Esophagus muscularis mucosa (tissue), 4 donors: ENCODE results near the gene MAP3K19. TPM values are rescaled to one million over a fixed set of nuclear protein-coding genes. Genes with fewer than 3 reads are reported as not detected.

Experiments used
- DNase-seq: peaks from one replicate; pipeline ENCODE4 v3.0.0-alpha.2; 2017; ENCODE audit errors: extremely low spot score
- H3K27ac ChIP-seq, 4 donors: fragments of 200-600 bp; sonication (generic); replicated peaks in 1 of 4; 1 replicate in 3 of 4; 2 replicates in 1 of 4; pipeline ENCODE4 v1.5.1; 2016 to 2019; ENCODE audit warnings: mild to moderate bottlenecking in 1 of 4
- H3K27me3 ChIP-seq, 4 donors: fragments of 200-600 bp; sonication (generic); one replicate each; pipeline versions ENCODE4 v1.5.1 to v1.6.0; 2016 to 2019
- H3K36me3 ChIP-seq, 4 donors: fragments of 200-600 bp; sonication (generic); one replicate each; pipeline ENCODE4 v1.5.1; 2016 to 2019
- H3K4me1 ChIP-seq, 4 donors: fragments of 200-600 bp; sonication (generic); one replicate each; pipeline ENCODE4 v1.5.1; 2016 to 2019
- H3K4me3 ChIP-seq, 4 donors: fragments of 200-600 bp; sonication (generic); 1 replicate in 2 of 4; 2 replicates in 2 of 4; pipeline ENCODE4 v1.5.1; 2016 to 2019; ENCODE audit warnings: mild to moderate bottlenecking in 4 of 4, moderate library complexity in 1 of 4
- H3K9me3 ChIP-seq, 4 donors: fragments of 200-600 bp; sonication (generic); 1 replicate in 3 of 4; 2 replicates in 1 of 4; pipeline ENCODE4 v1.5.1; 2016 to 2019
- EP300 ChIP-seq: sonication (generic); formaldehyde crosslinking; IDR thresholded peaks from one replicate; pipeline ENCODE4 v1.6.1; 2017; ENCODE audit warnings: antibody characterized with exemption
- POLR2A ChIP-seq: fragments of 450-650 bp; IDR thresholded peaks from one replicate; pipeline ENCODE4 v1.6.1; 2017; ENCODE audit warnings: antibody characterized with exemption, moderate library complexity, mild to moderate bottlenecking, low read depth
- POLR2AphosphoS5 ChIP-seq, 2 donors: sonication (generic); formaldehyde crosslinking; IDR thresholded peaks; one replicate each; pipeline ENCODE4 v1.6.1; 2017; ENCODE audit warnings: antibody characterized with exemption in 2 of 2
- WGBS: methylation state at CpG from one replicate; pipeline ENCODE4 v1.1.5; 2018; 5-methylcytosine and 5-hydroxymethylcytosine counted together
- intact Hi-C: fragments of 100-400 bp; cut with DNase I; formaldehyde crosslinking; loops from one replicate; pipeline ENCODE4 v1.15.1; 2023
- total RNA-seq, 4 donors: library from RNA; depleted of rRNA; stranded (reverse); fragments of >200 nt; gene quantifications; one replicate each; pipeline versions ENCODE4 v1.1.0 to v1.2.1, GENCODE V29; 2016
- TF ChIP-seq, protein P1 (sequence below), 3 experiments: fragments of 200-600 bp in 2 of 3; fragments of 450-650 bp in 1 of 3; sonication (generic) in 2 of 3; IDR thresholded peaks; one replicate each; pipeline ENCODE4 v1.5.1; 2017 to 2019; ENCODE audit warnings: antibody characterized with exemption in 3 of 3, mild to moderate bottlenecking in 2 of 3, moderate library complexity in 1 of 3

The MAP3K19 gene
- total RNA-seq, 4 donors from 2014 or later: not detected

GRCh38 chr2:134954065-134954464 is 93.2 kb downstream of the MAP3K19 start:
- intact Hi-C loops: no loop called here
- DNase-seq: no peak
- Histone ChIP-seq H3K4me1 (no peaks in the 10 kb centered on the region), H3K36me3 (peaks cover 31 to 98% (median 51%) of the 10 kb centered on the region in 4 donors), H3K27me3 (no peaks in the 10 kb centered on the region), H3K9me3 (no peaks in the 10 kb centered on the region), H3K27ac (no peak overlapping the region), H3K4me3 (no peak overlapping the region)
- WGBS: 88% methylated on average over 5 of the region's 5 CpGs
- TF ChIP-seq, protein P1, sequence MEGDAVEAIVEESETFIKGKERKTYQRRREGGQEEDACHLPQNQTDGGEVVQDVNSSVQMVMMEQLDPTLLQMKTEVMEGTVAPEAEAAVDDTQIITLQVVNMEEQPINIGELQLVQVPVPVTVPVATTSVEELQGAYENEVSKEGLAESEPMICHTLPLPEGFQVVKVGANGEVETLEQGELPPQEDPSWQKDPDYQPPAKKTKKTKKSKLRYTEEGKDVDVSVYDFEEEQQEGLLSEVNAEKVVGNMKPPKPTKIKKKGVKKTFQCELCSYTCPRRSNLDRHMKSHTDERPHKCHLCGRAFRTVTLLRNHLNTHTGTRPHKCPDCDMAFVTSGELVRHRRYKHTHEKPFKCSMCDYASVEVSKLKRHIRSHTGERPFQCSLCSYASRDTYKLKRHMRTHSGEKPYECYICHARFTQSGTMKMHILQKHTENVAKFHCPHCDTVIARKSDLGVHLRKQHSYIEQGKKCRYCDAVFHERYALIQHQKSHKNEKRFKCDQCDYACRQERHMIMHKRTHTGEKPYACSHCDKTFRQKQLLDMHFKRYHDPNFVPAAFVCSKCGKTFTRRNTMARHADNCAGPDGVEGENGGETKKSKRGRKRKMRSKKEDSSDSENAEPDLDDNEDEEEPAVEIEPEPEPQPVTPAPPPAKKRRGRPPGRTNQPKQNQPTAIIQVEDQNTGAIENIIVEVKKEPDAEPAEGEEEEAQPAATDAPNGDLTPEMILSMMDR (IDR thresholded peaks at IDR 0.05): no peak
- TF ChIP-seq EP300: no peak
- no peak for TF ChIP-seq POLR2AphosphoS5 (IDR thresholded peaks at IDR 0.05)
- no peak for TF ChIP-seq POLR2A

DNA sequence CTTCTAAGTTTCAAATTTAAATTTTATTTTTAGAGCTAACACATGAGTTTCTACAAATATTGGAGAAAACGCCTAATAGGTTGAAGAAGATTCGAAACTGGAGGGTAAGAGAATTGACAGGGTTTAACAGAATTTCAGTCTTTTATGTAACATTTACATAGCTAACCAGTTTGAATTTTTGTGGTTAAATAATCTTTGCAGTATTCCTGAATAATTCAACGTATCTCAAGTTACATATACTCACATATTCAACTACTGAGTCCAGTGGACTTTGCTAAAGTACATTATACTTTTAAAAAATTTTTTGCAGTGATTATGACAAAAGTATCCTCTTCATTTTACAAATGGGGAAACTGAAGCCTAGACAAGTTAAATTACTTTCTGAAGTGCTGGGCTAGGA is 94.6 kb downstream of the MAP3K19 start:
- TF ChIP-seq, protein P1 (IDR thresholded peaks at IDR 0.05): no peak
- no peak for TF ChIP-seq POLR2AphosphoS5 (IDR thresholded peaks at IDR 0.05)
- no peak for TF ChIP-seq POLR2A
- no peak for TF ChIP-seq EP300
- Histone ChIP-seq H3K9me3 (no peaks in the 10 kb centered on the region), H3K4me3 (no peak overlapping the region), H3K27ac (no peak overlapping the region), H3K4me1 (no peaks in the 10 kb centered on the region), H3K36me3 (peaks cover 39 to 98% (median 61%) of the 10 kb centered on the region in 4 donors), H3K27me3 (no peaks in the 10 kb centered on the region)
- no peak for DNase-seq
- 94% methylated on average over 3 of the region's 3 CpGs for WGBS
- intact Hi-C loops: no loop called here

- H3K36me3 ChIP-seq: peaks cover 39 to 94% (median 59%) of the 10 kb centered on the region in 4 donors
- H3K9me3 ChIP-seq: no peaks in the 10 kb centered on the region
- H3K27me3 ChIP-seq: no peaks in the 10 kb centered on the region
- DNase-seq: no peak
- TF ChIP-seq EP300: no peak
- TF ChIP-seq, protein P1 (IDR thresholded peaks at IDR 0.05): no peak
- TF ChIP-seq POLR2A: no peak
- TF ChIP-seq POLR2AphosphoS5 (IDR thresholded peaks at IDR 0.05): no peak
- no peaks in the 10 kb centered on the region for H3K4me1 ChIP-seq
- H3K4me3 ChIP-seq: no peak overlapping the region
- 80% methylated on average over 2 of the region's 2 CpGs for WGBS
- H3K27ac ChIP-seq: no peak overlapping the region
- intact Hi-C loops: no loop called here
These were observed 96.4 kb downstream of the MAP3K19 start for GRCh38 chr2:134950886-134951285.

- DNase-seq: no peak
- Histone ChIP-seq H3K4me3 (no peak overlapping the region), H3K9me3 (no peaks in the 10 kb centered on the region), H3K4me1 (no peaks in the 10 kb centered on the region), H3K36me3 (peaks cover 39 to 88% (median 55%) of the 10 kb centered on the region in 4 donors), H3K27ac (no peak overlapping the region), H3K27me3 (no peaks in the 10 kb centered on the region)
- intact Hi-C loops: no loop called here
- WGBS: 89% methylated on average over 7 of the region's 7 CpGs
- TF ChIP-seq EP300 (no peak), POLR2A (no peak), POLR2AphosphoS5 (IDR thresholded peaks at IDR 0.05) (no peak)
- TF ChIP-seq, protein P1 (IDR thresholded peaks at IDR 0.05): no peak
These were observed 97.1 kb downstream of the MAP3K19 start for GRCh38 chr2:134949981-134950708.
